ENCODE results near the gene RABGAP1L.

Gene RABGAP1L

GRCh38 chr1:174746024-174746808 lies 586.9 kb downstream of the RABGAP1L start:
- H3K4ac ChIP-seq (ENCODE audit: low read depth, low read length) = no peak overlapping the region
- no peaks in the 10 kb centered on the region for H3K27me3 ChIP-seq (ENCODE audit: insufficient read depth, low read length)
- no peaks in the 10 kb centered on the region for H3K79me2 ChIP-seq (ENCODE audit: control insufficient read depth, insufficient read depth, low read length, poor library complexity)
- no peak overlapping the region for H3K9ac ChIP-seq (ENCODE audit: low read length)
- DNase-seq = no peak
- no peaks in the 10 kb centered on the region for H3K79me1 ChIP-seq (ENCODE audit: low read length)
- H2BK12ac ChIP-seq (ENCODE audit: low read length) = no peak overlapping the region
- no peak overlapping the region for H4K12ac ChIP-seq (ENCODE audit: low read depth, low read length)
- H4K8ac ChIP-seq (ENCODE audit: low read depth, low read length) = no peak overlapping the region
- H2AFZ ChIP-seq (ENCODE audit: insufficient read depth, low read length, poor library complexity) = no peak overlapping the region
- H4K91ac ChIP-seq (ENCODE audit: low read depth, low read length) = no peak overlapping the region
- H3K27ac ChIP-seq (ENCODE audit: low read depth, low read length) = no peak overlapping the region
- H3K36me3 ChIP-seq (ENCODE audit: control insufficient read depth in 1 of 2, insufficient read depth in 2 of 2, low read length in 2 of 2) = no peaks in the 10 kb centered on the region
- H2BK120ac ChIP-seq (ENCODE audit: insufficient read depth, low read length, poor library complexity) = no peak overlapping the region
- no peak overlapping the region for H2BK5ac ChIP-seq (ENCODE audit: low read depth, low read length, poor library complexity)
- H3K4me1 ChIP-seq (ENCODE audit: control insufficient read depth in 1 of 2, insufficient read depth in 2 of 2, low read length in 2 of 2) = no peaks in the 10 kb centered on the region
- H3K23ac ChIP-seq (ENCODE audit: low read length) = no peak overlapping the region
- no peaks in the 10 kb centered on the region for H3K9me3 ChIP-seq (ENCODE audit: insufficient read depth, low read depth, low read length)
- no peak overlapping the region for H3K4me2 ChIP-seq (ENCODE audit: low read length)
- H3K18ac ChIP-seq (ENCODE audit: low read length) = no peak overlapping the region
- WGBS (ENCODE audit: extremely low coverage, insufficient coverage, insufficient read length) = no CpG with 5 or more reads among the region's 2 CpGs
- no peak overlapping the region for H2AK5ac ChIP-seq (ENCODE audit: low read length)
- no peak overlapping the region for H3K4me3 ChIP-seq (ENCODE audit: low read depth, low read length)
- H3K14ac ChIP-seq (ENCODE audit: low read length) = no peak overlapping the region

GRCh38 chr1:174747613-174748012 lies 588.3 kb downstream of the RABGAP1L start:
- no peak for DNase-seq
- H3K4me2 ChIP-seq (ENCODE audit: low read length) = no peak overlapping the region
- H3K79me2 ChIP-seq (ENCODE audit: control insufficient read depth, insufficient read depth, low read length, poor library complexity) = no peaks in the 10 kb centered on the region
- H3K27ac ChIP-seq (ENCODE audit: low read depth, low read length) = no peak overlapping the region
- H3K14ac ChIP-seq (ENCODE audit: low read length) = no peak overlapping the region
- no peak overlapping the region for H4K8ac ChIP-seq (ENCODE audit: low read depth, low read length)
- no peaks in the 10 kb centered on the region for H3K79me1 ChIP-seq (ENCODE audit: low read length)
- no peak overlapping the region for H3K9ac ChIP-seq (ENCODE audit: low read length)
- H3K36me3 ChIP-seq (ENCODE audit: control insufficient read depth in 1 of 2, insufficient read depth in 2 of 2, low read length in 2 of 2) = no peaks in the 10 kb centered on the region
- H4K91ac ChIP-seq (ENCODE audit: low read depth, low read length) = no peak overlapping the region
- H2BK12ac ChIP-seq (ENCODE audit: low read length) = no peak overlapping the region
- no peak overlapping the region for H2BK120ac ChIP-seq (ENCODE audit: insufficient read depth, low read length, poor library complexity)
- H3K18ac ChIP-seq (ENCODE audit: low read length) = no peak overlapping the region
- no peak overlapping the region for H3K4me3 ChIP-seq (ENCODE audit: low read depth, low read length)
- H3K9me3 ChIP-seq (ENCODE audit: insufficient read depth, low read depth, low read length) = no peaks in the 10 kb centered on the region
- H3K23ac ChIP-seq (ENCODE audit: low read length) = no peak overlapping the region
- no peaks in the 10 kb centered on the region for H3K27me3 ChIP-seq (ENCODE audit: insufficient read depth, low read length)
- no peak overlapping the region for H2AK5ac ChIP-seq (ENCODE audit: low read length)
- no peak overlapping the region for H3K4ac ChIP-seq (ENCODE audit: low read depth, low read length)
- H3K4me1 ChIP-seq (ENCODE audit: control insufficient read depth in 1 of 2, insufficient read depth in 2 of 2, low read length in 2 of 2) = no peaks in the 10 kb centered on the region
- H4K12ac ChIP-seq (ENCODE audit: low read depth, low read length) = no peak overlapping the region
- no peak overlapping the region for H2BK5ac ChIP-seq (ENCODE audit: low read depth, low read length, poor library complexity)
- no peak overlapping the region for H2AFZ ChIP-seq (ENCODE audit: insufficient read depth, low read length, poor library complexity)

GRCh38 chr1:174748586-174748985 lies 589.3 kb downstream of the RABGAP1L start:
- no peak overlapping the region for H2BK120ac ChIP-seq (ENCODE audit: insufficient read depth, low read length, poor library complexity)
- no peak overlapping the region for H4K8ac ChIP-seq (ENCODE audit: low read depth, low read length)
- no peak overlapping the region for H2BK5ac ChIP-seq (ENCODE audit: low read depth, low read length, poor library complexity)
- no peak overlapping the region for H3K9ac ChIP-seq (ENCODE audit: low read length)
- H3K9me3 ChIP-seq (ENCODE audit: insufficient read depth, low read depth, low read length) = no peaks in the 10 kb centered on the region
- no peaks in the 10 kb centered on the region for H3K79me2 ChIP-seq (ENCODE audit: control insufficient read depth, insufficient read depth, low read length, poor library complexity)
- no peak overlapping the region for H3K4ac ChIP-seq (ENCODE audit: low read depth, low read length)
- H3K27me3 ChIP-seq (ENCODE audit: insufficient read depth, low read length) = no peaks in the 10 kb centered on the region
- no peak overlapping the region for H3K27ac ChIP-seq (ENCODE audit: low read depth, low read length)
- H3K36me3 ChIP-seq (ENCODE audit: control insufficient read depth in 1 of 2, insufficient read depth in 2 of 2, low read length in 2 of 2) = no peaks in the 10 kb centered on the region
- no peak overlapping the region for H3K4me2 ChIP-seq (ENCODE audit: low read length)
- H4K91ac ChIP-seq (ENCODE audit: low read depth, low read length) = no peak overlapping the region
- no peaks in the 10 kb centered on the region for H3K79me1 ChIP-seq (ENCODE audit: low read length)
- H2AFZ ChIP-seq (ENCODE audit: insufficient read depth, low read length, poor library complexity) = no peak overlapping the region
- no peak overlapping the region for H2AK5ac ChIP-seq (ENCODE audit: low read length)
- no peak overlapping the region for H3K4me3 ChIP-seq (ENCODE audit: low read depth, low read length)
- no CpG with 5 or more reads among the region's 7 CpGs for whole genome bisulfite sequencing (ENCODE audit: extremely low coverage, insufficient coverage, insufficient read length)
- H2BK12ac ChIP-seq (ENCODE audit: low read length) = no peak overlapping the region
- no peak overlapping the region for H3K23ac ChIP-seq (ENCODE audit: low read length)
- H3K18ac ChIP-seq (ENCODE audit: low read length) = no peak overlapping the region
- DNase-seq = no peak
- H3K14ac ChIP-seq (ENCODE audit: low read length) = no peak overlapping the region
- no peak overlapping the region for H4K12ac ChIP-seq (ENCODE audit: low read depth, low read length)
- no peaks in the 10 kb centered on the region for H3K4me1 ChIP-seq (ENCODE audit: control insufficient read depth in 1 of 2, insufficient read depth in 2 of 2, low read length in 2 of 2)

- Histone ChIP-seq H3K79me2 (ENCODE audit: control insufficient read depth, insufficient read depth, low read length, poor library complexity) (no peaks in the 10 kb centered on the region), H3K9me3 (ENCODE audit: insufficient read depth, low read depth, low read length) (peaks cover 2% of the 10 kb centered on the region), H2AK5ac (ENCODE audit: low read length) (no peak overlapping the region), H3K4ac (ENCODE audit: low read depth, low read length) (no peak overlapping the region), H3K36me3 (ENCODE audit: control insufficient read depth in 1 of 2, insufficient read depth in 2 of 2, low read length in 2 of 2) (no peaks in the 10 kb centered on the region), H3K14ac (ENCODE audit: low read length) (no peak overlapping the region), H2BK12ac (ENCODE audit: low read length) (no peak overlapping the region), H3K23ac (ENCODE audit: low read length) (no peak overlapping the region), H2AFZ (ENCODE audit: insufficient read depth, low read length, poor library complexity) (no peak overlapping the region), H3K4me3 (ENCODE audit: low read depth, low read length) (no peak overlapping the region), H2BK5ac (ENCODE audit: low read depth, low read length, poor library complexity) (no peak overlapping the region), H2BK120ac (ENCODE audit: insufficient read depth, low read length, poor library complexity) (no peak overlapping the region), H4K91ac (ENCODE audit: low read depth, low read length) (no peak overlapping the region), H4K12ac (ENCODE audit: low read depth, low read length) (no peak overlapping the region), H3K4me1 (ENCODE audit: control insufficient read depth in 1 of 2, insufficient read depth in 2 of 2, low read length in 2 of 2) (no peaks in the 10 kb centered on the region), H3K9ac (ENCODE audit: low read length) (no peak overlapping the region), H4K8ac (ENCODE audit: low read depth, low read length) (no peak overlapping the region), H3K27ac (ENCODE audit: low read depth, low read length) (no peak overlapping the region), H3K18ac (ENCODE audit: low read length) (no peak overlapping the region), H3K27me3 (ENCODE audit: insufficient read depth, low read length) (no peaks in the 10 kb centered on the region), H3K4me2 (ENCODE audit: low read length) (no peak overlapping the region), H3K79me1 (ENCODE audit: low read length) (no peaks in the 10 kb centered on the region)
- WGBS (ENCODE audit: extremely low coverage, insufficient coverage, insufficient read length) = no CpG with 5 or more reads among the region's 1 CpG
- DNase-seq = no peak
These were observed 593.8 kb downstream of the RABGAP1L start for GRCh38 chr1:174753131-174753530.

All from trophoblast cell (in vitro differentiated cells and primary cell).